Femur (tissue), 1 donor: ENCODE measurements around the gene ELAC1.
A peak's percentile ranks its signal among the peaks of the same experiment; 100 is the strongest.
"Not testable (repeated sequence)": the region's sequence is repeated elsewhere in the genome, so short reads cannot be mapped to it uniquely, and the experiment has no call there.

ENCODE experiments used
- DNase-seq: peaks from one replicate; pipeline ENCODE4 v3.0.0-alpha.2; 2017

ELAC1 gene, protein sequence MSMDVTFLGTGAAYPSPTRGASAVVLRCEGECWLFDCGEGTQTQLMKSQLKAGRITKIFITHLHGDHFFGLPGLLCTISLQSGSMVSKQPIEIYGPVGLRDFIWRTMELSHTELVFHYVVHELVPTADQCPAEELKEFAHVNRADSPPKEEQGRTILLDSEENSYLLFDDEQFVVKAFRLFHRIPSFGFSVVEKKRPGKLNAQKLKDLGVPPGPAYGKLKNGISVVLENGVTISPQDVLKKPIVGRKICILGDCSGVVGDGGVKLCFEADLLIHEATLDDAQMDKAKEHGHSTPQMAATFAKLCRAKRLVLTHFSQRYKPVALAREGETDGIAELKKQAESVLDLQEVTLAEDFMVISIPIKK

DNA sequence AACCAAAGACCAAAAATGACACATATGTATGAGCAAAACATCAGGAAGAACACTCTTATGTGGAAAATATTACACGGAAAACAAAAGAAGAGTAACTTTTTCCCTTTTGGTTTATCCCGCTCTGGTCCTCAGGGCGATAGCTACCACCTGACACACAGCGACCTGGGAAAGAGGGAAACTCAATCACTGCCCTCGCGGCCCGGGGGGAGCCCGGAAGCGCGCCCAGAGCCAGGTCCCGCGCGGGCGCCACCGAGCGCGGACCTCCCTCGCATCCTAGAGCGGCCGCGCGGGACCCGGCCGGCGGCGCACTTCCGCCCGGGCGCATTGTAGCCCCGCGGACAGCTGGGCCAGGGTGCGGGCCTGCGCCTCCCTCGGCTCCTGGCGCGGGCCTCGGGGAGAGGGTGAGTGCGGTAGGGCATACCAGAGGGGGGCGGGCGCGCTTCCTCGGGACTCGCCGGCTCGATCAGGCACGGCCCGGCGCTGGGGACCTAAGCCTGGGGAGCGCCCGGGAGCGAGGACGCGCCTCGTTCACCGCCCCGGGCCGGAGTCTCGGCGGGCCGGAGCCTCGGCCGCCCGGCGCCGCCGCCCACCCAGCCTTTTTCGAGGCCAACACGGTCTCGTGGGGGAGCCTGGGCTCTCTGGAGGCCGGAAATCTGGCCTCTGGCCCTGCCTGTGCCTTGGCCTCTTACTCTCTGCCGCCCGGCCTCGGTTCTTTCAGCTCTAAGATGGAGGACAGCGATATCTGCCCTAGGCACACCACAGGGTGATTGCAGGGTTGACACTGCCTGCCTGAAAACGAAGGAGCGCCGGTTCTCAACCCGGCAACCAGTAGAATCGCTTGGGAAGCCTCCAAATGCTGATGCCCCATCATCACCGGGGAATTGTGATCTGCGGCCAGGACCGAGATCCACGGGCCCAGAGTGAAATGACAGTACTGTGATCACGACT lies at the start of gene ELAC1:
Gene ELAC1, plus strand, starts transcription at position 327 of the 948 bp plus-strand sequence. CDS start 6,365 bp downstream, outside the sequence.
- DNase-seq, result peak; percentile 83

DNA sequence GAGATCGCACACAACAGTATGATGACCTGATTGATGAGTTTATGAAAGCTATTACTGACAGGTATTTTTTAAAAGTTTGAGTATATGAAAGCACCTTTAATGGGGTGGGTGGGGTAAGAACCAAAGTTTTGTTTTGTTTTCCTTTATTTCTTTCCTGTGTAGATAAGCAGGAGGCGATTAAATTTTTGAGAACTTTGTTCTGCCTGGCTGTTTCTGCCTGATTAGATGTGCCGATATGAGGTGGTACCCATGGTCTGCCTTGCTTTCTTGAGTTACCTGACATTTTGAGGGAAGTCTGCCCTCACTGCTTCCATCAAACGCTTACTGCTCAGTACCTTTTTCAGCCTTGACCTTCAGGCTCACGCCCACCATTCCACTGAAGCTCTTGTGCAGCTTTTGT lies 49.7 kb upstream of the ELAC1 start:
- no peak for DNase-seq

DNA sequence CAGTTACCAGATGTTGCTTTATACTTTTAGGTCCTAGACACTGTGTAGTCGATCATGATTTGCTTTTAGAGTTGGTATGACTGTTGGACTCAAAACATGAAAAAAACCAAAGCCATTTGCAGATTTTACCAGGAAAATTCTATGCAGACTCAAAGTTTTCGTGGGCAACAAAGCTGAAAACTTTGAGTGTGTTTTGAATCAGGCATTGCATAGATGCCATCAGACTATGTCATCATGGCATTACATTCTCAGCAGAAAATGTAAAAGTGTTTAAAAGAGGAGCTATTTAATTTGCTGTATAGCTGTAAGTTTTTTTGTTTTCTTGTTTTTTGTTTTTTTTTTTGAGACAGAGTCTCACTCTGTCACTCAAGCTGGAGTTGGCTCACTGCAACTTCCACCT lies 43.5 kb upstream of the ELAC1 start:
- no peak for DNase-seq

DNA sequence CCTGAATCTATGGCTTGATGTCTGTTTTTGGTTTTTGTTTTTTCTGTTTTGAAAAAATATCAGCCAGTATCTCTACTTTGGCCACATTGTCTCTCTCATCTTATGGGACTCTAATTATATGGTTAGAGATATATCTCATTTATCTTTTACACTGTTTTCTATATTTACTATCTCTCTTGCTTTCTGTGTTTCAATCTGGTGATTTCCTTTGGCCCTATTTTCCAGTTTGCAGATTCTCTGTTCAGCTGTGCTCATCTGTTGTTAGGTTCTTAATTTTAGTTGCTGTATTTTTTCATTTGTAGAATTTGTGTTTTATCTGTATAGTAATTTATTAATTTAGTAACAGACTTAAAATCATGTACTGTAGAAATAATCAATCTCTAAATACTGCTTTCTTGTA lies 41.3 kb upstream of the ELAC1 start:
- DNase-seq, result no peak

DNA sequence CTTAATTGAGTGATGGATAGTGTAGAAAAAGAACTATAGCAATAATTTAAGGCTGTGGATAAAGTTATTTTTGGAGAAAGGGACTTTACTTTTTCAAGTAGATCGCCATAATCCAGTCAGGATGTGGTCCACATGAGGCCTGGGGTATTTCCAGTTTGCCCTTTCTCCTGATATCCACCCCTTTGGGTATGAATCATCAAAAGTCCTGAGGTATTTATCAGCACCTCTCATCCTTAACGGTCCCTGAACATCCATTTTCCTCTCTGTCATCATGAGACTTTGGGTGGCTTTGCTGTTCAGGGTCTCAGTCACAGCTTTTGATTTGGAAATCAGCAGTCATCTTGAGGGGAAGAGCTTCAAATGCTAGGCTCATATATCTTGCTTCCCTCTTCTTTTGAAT lies 39.3 kb upstream of the ELAC1 start:
- no peak for DNase-seq

DNA sequence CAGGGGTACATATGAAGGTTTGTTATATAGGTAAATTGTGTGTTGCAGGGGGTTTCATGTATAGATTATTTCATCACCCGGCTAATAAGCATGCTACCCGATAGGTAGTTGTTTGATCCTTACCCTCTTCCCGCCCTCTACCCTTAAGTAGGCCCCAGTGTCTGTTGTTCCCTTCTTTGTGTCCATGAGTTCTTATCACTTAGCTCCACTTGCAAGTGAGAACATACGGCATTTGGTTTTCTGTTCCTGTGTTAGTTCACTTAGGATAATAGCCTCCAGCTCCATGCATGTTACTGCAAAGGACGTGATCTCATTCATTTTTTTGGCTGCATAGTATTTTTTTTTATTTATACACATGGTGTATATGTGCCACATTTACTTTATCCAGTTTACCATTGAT lies 34.2 kb upstream of the ELAC1 start:
- no peak for DNase-seq

DNA sequence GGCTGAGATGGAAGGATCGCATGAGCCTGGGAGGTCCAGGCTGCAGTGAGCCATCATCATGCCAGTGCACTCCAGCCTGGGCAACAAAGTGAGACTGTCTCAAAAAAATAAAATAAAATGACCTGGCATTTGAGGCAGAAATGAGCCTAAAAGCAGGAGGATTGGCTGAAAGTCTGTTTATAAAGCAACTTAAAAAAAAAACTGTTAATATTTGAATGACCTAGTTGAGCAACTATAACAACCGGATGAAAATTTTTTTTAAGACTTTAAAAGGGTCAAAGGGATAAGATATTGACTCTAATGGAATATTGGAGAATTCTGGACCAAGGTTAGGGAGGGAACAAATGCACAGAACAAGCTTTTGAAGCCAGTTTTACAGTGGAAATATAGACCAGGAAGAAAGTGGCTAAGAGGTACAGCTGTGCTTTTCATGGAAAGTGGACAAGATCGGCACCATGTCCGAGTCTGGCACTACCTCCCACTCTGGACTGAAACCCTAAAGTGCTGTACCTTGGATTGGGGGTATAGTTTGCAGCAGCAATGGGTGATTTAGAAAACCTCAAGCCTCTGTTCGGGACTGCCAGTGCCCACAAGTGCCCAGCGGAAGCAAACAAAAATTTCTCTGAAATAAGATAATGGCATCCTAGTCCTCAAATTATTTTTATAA lies 33.2 kb upstream of the ELAC1 start:
- DNase-seq, result no peak

DNA sequence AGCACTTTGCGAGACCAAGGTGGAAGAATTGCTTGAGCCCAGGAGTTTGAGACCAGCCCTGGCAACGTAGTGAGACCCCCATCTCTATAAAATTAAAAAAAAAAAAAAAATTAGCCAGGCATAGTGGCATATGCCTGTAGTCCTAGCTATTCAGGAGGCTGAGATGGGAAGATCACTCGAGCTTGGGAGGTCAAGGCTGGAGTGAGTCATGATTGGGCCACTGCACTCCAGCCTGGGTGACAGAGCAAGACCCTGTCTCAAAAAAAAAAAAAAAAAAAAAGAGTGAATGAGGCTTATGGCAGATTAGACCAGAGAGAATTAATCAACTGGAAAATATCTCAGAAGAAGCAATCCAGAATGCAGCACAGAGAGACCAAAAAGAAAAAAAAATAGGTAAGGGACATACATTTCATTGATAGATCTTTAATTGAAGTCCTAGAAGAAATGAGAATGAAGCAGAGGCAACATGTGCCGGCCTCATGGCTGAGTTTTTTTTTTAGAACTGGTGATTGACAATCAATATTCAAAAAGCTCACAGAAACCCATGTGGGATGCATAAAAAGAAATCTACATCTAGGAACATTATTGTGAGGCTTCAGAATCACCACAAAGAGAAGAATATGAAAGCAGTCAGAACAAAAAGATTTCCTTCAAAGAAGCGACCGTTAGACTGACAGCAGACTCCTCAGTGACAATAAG lies 32.2 kb upstream of the ELAC1 start:
- DNase-seq, result no peak

DNA sequence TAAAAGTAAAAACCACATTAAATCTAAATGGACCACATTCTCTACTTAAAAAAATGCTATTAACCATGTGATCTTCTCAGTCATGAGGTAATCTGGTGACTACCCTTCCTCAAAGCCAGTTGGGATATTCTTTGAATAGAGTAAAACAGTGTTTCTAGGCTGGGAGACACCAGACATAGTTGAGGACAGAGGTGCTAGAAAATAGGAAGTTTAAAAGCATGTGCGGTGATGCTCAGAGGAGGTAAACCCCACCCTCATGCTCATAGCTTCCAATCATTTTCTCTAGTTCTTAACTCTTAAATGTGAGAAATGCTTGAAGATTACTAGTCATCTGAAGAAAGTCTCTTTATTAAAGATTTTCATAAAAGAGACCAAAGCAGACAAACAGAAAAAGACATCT lies 30.7 kb upstream of the ELAC1 start:
- DNase-seq, result no peak

DNA sequence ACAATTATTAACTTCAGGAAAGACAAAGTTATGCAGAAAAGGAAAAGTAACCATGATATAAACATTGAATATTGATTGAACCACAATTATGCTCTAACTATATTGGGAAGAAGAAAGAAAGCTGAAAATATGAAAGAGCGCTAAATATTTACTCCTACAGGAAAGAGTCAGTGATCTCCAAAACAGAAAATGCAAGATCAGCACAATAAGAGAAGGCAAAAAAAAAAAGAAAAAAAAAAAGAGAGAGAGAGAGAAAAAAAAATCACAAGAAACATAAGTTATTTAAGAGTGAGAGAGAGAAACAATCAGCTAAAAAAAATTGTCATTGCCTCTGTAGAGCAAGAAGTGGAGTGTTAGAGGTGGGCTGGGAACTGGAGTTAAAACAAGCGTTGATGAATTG lies 28.9 kb upstream of the ELAC1 start:
- no peak for DNase-seq

DNA sequence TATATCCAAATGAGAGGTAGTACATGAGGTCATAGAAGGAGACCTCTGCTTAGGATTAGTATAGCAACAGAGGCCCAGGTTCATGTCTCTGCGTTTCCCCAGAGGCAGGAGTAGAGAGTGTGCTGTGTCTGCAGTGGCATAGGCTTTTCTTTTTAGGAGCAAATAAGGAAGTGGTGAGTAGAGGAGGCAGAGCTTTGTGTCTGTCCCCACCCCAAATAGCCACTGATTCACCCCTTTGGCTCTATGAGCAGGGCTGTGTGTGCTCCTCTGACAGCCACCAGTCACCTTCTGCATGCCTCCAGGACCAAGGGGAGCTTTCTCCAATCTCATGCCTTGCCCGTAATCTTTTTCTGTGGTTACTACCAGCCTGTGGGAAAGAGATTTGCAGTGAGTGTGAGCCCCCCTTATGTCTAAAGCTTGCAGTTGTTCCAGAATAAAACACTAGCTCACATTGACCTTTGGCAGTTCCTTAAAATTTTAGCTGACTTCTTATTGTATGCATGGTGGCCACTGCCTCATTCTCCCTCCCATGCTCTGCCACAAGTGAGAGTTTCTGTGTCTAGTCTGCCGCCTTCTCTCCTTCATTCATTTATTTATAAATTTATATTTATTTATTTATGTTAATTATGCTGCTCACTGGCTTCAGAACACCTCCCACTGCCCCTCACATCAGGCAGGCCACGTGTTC lies 23.5 kb upstream of the ELAC1 start:
- no peak for DNase-seq

DNA sequence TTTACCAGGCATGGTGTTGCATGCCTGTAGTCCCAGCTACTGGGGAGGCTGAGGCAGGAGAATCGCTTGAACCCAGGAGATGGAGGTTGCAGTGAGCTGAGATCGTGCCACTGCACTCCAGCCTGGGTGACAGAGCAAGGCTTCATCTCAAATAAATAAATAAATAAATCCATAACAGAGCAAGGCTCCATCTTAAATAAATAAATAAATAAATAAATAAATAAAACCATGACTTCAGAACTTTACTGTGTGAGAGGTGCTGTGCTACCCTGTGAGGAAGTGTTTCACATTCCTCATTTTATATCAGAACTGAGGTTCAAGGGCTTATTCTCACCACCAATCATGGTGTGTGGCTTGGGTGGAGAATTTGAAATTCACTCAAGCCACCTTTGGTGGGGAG lies 21.9 kb upstream of the ELAC1 start:
- DNase-seq, result not testable (repeated sequence)

DNA sequence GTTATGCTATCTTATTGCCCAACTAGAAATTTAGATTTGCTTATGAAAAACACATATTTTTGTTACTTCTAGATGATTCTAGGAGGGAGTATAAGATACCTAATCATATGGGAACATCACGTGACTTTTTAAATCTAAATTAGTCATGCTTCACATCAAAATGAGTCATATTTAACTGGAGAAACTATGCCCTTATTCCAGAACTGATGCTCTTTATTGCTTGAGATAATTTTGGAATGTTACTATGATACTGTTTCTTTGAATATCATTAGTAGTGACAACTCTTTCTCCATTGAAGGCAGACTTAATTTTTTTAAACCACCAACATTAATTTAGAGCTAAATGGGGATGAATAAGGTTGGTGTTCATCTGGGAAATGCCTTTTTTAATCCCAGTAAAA lies 19.9 kb upstream of the ELAC1 start:
- DNase-seq, result no peak

DNA sequence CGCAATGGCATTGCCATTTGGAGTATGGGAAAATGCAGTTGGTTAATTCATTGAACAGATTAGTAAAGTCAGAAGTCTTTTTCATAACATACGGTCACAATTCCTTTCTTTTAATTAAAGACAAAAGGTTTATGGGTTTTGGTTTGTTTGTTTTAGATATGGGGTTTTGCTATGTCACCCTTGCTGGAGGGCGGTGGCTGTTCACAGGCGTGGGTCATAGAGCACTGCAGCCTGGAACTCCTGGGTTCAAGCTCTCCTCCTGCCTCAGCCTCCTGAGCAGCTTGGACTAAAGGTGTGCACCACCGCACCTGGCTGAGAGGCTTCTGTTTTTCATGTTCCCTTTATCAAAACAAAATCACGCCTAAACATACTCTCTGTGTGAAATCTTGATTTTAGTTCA lies 18.7 kb upstream of the ELAC1 start:
- no peak for DNase-seq

DNA sequence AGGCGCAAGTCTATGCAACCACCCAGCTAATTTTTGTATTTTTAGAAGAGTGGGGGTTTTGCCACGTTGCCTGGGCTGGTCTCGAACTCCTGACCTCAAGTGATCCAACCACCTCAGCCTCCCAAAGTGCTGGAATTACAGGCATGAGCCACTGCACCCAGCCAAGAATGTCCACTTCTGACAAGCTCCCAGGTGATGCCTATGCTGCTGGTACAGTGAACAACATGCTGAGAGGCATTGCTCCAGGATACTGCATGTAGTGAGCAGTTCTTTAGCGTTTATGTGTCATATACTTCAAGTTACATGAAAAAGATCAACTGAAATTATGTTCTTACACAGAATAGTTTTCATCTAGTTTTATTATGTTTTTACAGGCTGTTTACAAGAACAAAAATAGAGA lies 17.2 kb upstream of the ELAC1 start:
- no peak for DNase-seq

DNA sequence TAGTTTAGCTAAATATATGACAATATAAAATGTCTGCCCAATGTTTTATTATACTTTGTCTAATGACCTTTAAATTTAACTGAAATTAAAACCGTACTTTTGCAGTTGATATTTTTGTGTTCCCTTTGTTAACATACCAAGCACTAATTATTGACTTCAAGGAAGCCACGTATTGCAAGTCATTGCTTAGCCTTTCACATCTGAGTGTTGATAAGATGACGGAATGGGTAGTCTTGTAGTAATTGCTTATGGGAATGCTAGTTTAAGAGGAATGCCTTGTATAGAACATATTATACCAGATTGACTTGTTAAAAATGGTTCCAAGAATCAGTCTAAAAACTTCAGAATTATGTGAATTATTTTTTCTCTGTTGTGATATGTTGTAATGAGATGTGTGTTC lies 14.0 kb upstream of the ELAC1 start:
- DNase-seq, result no peak

DNA sequence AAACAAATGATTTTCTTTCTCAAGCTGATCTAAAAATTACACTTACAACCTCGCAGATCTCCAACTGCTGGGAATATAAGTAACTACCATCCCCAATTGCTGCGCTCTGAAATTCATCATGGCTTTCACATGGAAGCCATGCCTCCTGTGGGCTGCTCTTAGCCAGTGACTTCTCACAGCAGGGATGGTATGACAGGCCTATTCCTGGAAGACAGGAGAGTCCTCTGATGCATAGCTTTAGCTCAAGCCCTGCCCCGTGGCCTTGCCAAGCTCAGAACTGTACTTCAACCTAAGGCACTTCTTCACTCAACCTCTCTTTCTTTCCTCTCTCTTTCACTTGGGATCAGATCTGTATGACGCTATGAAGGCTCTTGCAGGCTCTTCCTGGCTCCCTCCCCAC lies 12.6 kb upstream of the ELAC1 start:
- no peak for DNase-seq

DNA sequence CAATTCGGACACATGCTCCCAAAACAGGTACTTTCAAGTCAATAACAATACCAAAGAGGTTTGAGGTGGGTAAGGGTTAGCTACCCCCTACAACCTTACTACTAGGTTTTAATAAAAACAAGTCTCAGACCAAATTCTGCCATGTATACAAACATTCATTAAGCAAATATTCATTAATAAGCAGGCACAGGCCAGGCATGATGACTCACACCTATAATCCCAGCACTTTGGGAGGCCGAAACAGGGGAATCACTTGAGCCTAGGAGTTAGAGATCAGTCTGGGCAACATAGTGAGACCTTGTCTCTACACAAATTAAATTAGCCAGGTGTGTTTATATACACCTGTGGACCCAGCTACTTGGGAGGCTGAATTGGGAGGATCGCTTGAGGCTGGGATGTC lies 11.7 kb upstream of the ELAC1 start:
- no peak for DNase-seq

DNA sequence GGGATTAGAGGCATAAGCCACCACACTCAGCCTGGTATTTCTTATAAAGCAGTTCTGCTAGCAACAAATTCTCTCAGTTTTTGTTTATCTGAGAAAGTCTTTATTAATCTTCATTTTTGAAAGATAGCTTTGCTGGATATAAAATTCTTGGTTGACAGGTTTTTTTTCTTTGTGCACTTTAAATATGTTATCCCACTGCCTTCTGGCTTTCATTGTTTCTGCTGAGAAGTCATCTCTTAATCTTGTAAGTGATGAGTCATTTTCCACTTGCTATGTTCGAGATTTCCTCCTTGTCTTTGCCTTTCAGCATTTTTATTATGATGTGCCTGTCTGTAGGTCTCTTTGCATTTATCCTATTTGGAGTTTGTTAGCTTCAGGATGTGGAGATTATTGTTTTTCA lies 5.9 kb upstream of the ELAC1 start:
- no peak for DNase-seq

DNA sequence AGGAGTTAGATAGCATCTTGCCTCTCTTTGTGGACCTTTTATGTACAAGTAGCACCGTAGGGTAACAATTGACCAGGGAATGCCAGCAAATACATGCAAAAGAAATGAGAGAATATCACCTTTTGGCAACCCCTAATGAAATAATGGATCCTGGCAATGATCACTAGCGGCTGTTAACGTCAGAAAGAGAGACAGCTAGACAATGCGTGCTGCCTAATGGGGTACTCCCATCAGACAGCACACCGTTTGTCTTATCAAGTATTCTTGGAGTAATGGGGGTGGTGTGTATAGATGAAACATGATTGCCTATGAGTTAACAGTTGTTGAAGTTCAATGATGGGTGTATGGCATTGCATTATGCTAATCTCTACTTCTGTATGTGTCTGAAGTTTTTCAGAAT lies 1.6 kb downstream of the ELAC1 start:
- DNase-seq, result no peak

DNA sequence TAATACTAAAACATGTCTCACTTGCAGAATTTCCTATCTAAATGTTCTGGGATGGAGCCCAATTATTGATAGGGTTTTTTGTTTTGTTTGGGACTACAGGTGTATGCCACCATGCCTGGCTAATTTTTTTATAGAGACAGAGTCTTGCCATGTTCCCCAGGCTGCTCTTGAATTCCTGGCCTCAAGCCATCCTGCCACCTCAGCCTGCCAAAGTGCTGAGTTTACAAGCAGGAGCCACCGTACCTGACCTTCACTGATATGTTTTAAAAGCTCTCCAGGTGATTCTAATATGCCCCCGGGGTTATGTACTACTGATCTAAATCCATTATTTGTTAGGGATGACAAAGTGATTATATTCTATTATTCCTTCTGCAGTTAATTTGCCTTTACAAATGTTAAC lies 2.2 kb downstream of the ELAC1 start:
- DNase-seq, result no peak

DNA sequence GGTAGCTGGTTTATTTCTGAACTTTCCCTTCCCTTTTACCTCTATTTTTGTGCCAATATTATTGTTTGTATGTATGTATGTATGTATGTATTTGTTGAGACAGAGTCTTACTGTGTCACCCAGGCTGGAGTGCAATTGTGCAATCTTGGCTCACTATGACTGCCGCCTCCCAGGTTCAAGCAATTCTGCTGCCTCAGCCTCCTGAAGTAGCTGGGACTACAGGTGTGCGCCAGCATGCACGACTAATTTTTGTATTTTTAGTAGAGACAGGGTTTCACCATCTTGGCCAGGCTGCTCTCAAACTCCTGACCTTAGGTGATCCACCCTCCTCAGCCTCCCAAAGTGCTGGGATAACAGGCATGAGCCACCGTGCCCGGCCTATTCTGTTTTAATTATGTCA lies 4.6 kb downstream of the ELAC1 start:
- not testable (repeated sequence) for DNase-seq
